ENCODE results near the gene TRUB1. TPM values are rescaled to one million over a fixed set of nuclear protein-coding genes. Genes with fewer than 3 reads are reported as not detected.

Gene TRUB1
- total RNA-seq, 4 donors from 2014 or later: 11.8 to 16.8 (median 15.2) TPM

- Histone ChIP-seq H3K27ac (no peak overlapping the region), H3K4me1 (no peaks in the 10 kb centered on the region), H3K27me3 (no peaks in the 10 kb centered on the region), H3K4me3 (no peak overlapping the region), H3K36me3 (no peaks in the 10 kb centered on the region), H3K9me3 (no peaks in the 10 kb centered on the region)
- TF ChIP-seq POLR2A (IDR thresholded peaks at IDR 0.05) (no peak), EP300 (IDR thresholded peaks at IDR 0.05) (no peak), POLR2AphosphoS5 (IDR thresholded peaks at IDR 0.05) (no peak)
- TF ChIP-seq, protein P1, sequence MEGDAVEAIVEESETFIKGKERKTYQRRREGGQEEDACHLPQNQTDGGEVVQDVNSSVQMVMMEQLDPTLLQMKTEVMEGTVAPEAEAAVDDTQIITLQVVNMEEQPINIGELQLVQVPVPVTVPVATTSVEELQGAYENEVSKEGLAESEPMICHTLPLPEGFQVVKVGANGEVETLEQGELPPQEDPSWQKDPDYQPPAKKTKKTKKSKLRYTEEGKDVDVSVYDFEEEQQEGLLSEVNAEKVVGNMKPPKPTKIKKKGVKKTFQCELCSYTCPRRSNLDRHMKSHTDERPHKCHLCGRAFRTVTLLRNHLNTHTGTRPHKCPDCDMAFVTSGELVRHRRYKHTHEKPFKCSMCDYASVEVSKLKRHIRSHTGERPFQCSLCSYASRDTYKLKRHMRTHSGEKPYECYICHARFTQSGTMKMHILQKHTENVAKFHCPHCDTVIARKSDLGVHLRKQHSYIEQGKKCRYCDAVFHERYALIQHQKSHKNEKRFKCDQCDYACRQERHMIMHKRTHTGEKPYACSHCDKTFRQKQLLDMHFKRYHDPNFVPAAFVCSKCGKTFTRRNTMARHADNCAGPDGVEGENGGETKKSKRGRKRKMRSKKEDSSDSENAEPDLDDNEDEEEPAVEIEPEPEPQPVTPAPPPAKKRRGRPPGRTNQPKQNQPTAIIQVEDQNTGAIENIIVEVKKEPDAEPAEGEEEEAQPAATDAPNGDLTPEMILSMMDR (IDR thresholded peaks at IDR 0.05): no peak
- no peak for ATAC-seq
- WGBS, 2 donors (ENCODE audit: low coverage in 1 of 2): 71 to 100% methylated on average over 1 of the region's 2 CpGs
Observed at GRCh38 chr10:114899982-114900381, 38.0 kb upstream of the TRUB1 start.

GRCh38 chr10:114900658-114901057 lies 37.3 kb upstream of the TRUB1 start:
- Histone ChIP-seq H3K27ac (no peak overlapping the region), H3K27me3 (no peaks in the 10 kb centered on the region), H3K36me3 (no peaks in the 10 kb centered on the region), H3K9me3 (no peaks in the 10 kb centered on the region), H3K4me1 (no peaks in the 10 kb centered on the region), H3K4me3 (no peak overlapping the region)
- no peak for ATAC-seq
- TF ChIP-seq POLR2A (IDR thresholded peaks at IDR 0.05) (no peak), EP300 (IDR thresholded peaks at IDR 0.05) (no peak), POLR2AphosphoS5 (IDR thresholded peaks at IDR 0.05) (no peak)
- TF ChIP-seq, protein P1 (IDR thresholded peaks at IDR 0.05): no peak
- 92% methylated on average over 5 of the region's 12 CpGs; no CpG with 5 or more reads in 1 of the 2 donors for WGBS, 2 donors (ENCODE audit: low coverage in 1 of 2)

- Histone ChIP-seq H3K36me3 (no peaks in the 10 kb centered on the region), H3K4me3 (no peak overlapping the region), H3K9me3 (no peaks in the 10 kb centered on the region), H3K4me1 (no peaks in the 10 kb centered on the region), H3K27me3 (no peaks in the 10 kb centered on the region), H3K27ac (no peak overlapping the region)
- no peak for ATAC-seq
- TF ChIP-seq, protein P1 (IDR thresholded peaks at IDR 0.05): no peak
- WGBS, 2 donors (ENCODE audit: low coverage in 1 of 2): 40 to 50% methylated on average over 1 of the region's 1 CpG
Observed at GRCh38 chr10:114902151-114902550, 35.8 kb upstream of the TRUB1 start.

DNA sequence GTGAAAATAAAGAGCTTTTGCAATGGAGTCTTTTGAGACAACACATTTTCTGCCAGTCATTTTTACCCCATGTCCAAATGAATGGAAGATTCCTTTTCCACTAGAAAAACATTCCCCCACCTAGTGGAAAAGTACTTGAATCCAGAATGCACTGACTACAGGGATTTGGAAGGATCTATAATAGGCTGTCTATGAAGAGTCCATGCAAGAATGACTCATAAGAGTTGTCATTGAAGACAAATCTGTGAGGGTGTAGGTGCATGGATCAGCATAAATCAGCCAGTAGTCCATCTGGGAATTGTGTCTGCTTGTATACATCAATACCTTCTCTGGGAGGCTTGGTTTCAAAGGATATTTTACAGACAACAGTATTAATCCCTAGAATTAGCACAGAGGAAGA lies 32.5 kb upstream of the TRUB1 start:
- Histone ChIP-seq H3K27me3 (no peaks in the 10 kb centered on the region), H3K36me3 (no peaks in the 10 kb centered on the region), H3K4me1 (no peaks in the 10 kb centered on the region), H3K27ac (no peak overlapping the region), H3K4me3 (no peak overlapping the region), H3K9me3 (no peaks in the 10 kb centered on the region)
- ATAC-seq: peak; percentile 50
- no peak for TF ChIP-seq POLR2AphosphoS5 (IDR thresholded peaks at IDR 0.05)
- no peak for TF ChIP-seq EP300 (IDR thresholded peaks at IDR 0.05)
- TF ChIP-seq POLR2A (IDR thresholded peaks at IDR 0.05): no peak
- TF ChIP-seq, protein P1 (IDR thresholded peaks at IDR 0.05): no peak

- H3K27ac ChIP-seq: no peak overlapping the region
- H3K9me3 ChIP-seq: no peaks in the 10 kb centered on the region
- ATAC-seq: no peak
- no peak overlapping the region for H3K4me3 ChIP-seq
- H3K36me3 ChIP-seq: no peaks in the 10 kb centered on the region
- H3K27me3 ChIP-seq: no peaks in the 10 kb centered on the region
- 67 to 78% methylated on average over 3 of the region's 3 CpGs for WGBS, 2 donors (ENCODE audit: low coverage in 1 of 2)
- TF ChIP-seq EP300 (IDR thresholded peaks at IDR 0.05): no peak
- TF ChIP-seq, protein P1 (IDR thresholded peaks at IDR 0.05): no peak
- TF ChIP-seq POLR2AphosphoS5 (IDR thresholded peaks at IDR 0.05): no peak
- no peak for TF ChIP-seq POLR2A (IDR thresholded peaks at IDR 0.05)
- H3K4me1 ChIP-seq: no peaks in the 10 kb centered on the region
Observed at GRCh38 chr10:114906981-114907380, 31.0 kb upstream of the TRUB1 start.

All from gastroesophageal sphincter (tissue), 4 donors.